ENCODE results near the gene DACH1. TPM values are rescaled to one million over a fixed set of nuclear protein-coding genes. Genes with fewer than 3 reads are reported as not detected.
A peak's percentile ranks its signal among the peaks of the same experiment; 100 is the strongest.

The DACH1 gene
- total RNA-seq, 1 donor from 2014 or later = 1.6 TPM

- Histone ChIP-seq H2AFZ (ENCODE audit: low read depth, low read length) (no peak overlapping the region), H4K20me1 (ENCODE audit: insufficient read depth, low read length) (no peaks in the 10 kb centered on the region), H3K9me3 (ENCODE audit: insufficient read depth, low read depth, low read length) (no peaks in the 10 kb centered on the region), H3K36me3 (ENCODE audit: insufficient read depth, low read length) (no peaks in the 10 kb centered on the region), H3K4me2 (ENCODE audit: low read length) (no peak overlapping the region), H3K27ac (ENCODE audit: low read depth, low read length) (no peak overlapping the region), H3K27me3 (ENCODE audit: insufficient read depth, low read length) (no peaks in the 10 kb centered on the region), H3K9ac (ENCODE audit: low read length) (no peak overlapping the region), H3K79me2 (ENCODE audit: insufficient read depth, low read length) (no peaks in the 10 kb centered on the region), H3K4me1 (ENCODE audit: insufficient read depth, low read length) (no peaks in the 10 kb centered on the region), H3K4me3 (ENCODE audit: insufficient read depth, low read depth, low read length) (no peak overlapping the region)
- no peak for DNase-seq (ENCODE audit: low read depth)
- Mint-ChIP-seq H3K9me3 (ENCODE audit: unreplicated experiment) (no peaks in the 10 kb centered on the region), H3K36me3 (ENCODE audit: low read depth, unreplicated experiment) (no peaks in the 10 kb centered on the region), H3K4me3 (ENCODE audit: unreplicated experiment) (no peak overlapping the region), H3K4me1 (ENCODE audit: low read depth, unreplicated experiment) (peaks cover 7% of the 10 kb centered on the region), H3K27ac (ENCODE audit: unreplicated experiment) (no peak overlapping the region), H3K27me3 (ENCODE audit: low read depth, unreplicated experiment) (no peaks in the 10 kb centered on the region)
- TF ChIP-seq EZH2 (IDR thresholded peaks at IDR 0.05; ENCODE audit: insufficient read depth, low read length) = no peak
- no peak for TF ChIP-seq CTCF (IDR thresholded peaks at IDR 0.05; ENCODE audit: insufficient read depth, low read depth, low read length)
- FAIRE-seq = no peak
Observed at GRCh38 chr13:71629167-71629566, 237.8 kb downstream of the DACH1 start.

DNA sequence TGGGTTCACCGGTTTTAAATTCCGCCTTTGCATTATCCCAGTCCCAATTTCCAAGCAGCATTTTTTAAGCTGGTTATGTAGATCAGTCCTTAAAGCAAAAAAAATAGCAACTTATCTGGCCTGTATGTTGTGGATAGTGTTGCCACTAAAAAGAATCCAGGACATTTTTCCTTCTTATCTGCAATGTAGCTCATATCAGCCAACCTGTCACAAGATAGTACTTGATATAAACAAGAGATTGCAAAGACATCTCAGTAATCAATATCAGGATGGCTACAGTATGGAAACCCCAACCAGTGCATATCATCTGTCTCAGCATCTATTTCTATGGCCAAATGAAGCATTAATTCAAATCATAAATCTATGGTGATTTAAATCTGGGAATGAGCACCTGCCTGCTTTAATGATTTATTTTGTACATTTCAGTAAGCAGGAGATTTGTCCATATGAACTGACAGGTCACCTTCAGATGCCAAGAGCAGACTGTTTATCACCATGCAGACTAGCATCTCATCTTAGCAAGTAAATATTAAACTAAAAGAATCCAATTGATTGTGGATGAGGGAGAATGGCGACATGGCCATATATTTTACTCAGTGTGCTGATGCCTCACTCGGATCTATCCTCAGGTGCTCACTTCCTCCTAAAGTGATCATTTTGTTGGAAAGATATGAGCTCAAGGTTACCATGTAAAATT lies 240.4 kb downstream of the DACH1 start:
- TF ChIP-seq EZH2 (IDR thresholded peaks at IDR 0.05; ENCODE audit: insufficient read depth, low read length) = no peak
- no peak for TF ChIP-seq CTCF (IDR thresholded peaks at IDR 0.05; ENCODE audit: insufficient read depth, low read depth, low read length)
- H2AFZ ChIP-seq (ENCODE audit: low read depth, low read length) = no peak overlapping the region
- H3K36me3 Mint-ChIP-seq (ENCODE audit: low read depth, unreplicated experiment) = no peaks in the 10 kb centered on the region
- H3K9ac ChIP-seq (ENCODE audit: low read length) = no peak overlapping the region
- FAIRE-seq (no peak), DNase-seq (ENCODE audit: low read depth) (no peak)
- no peaks in the 10 kb centered on the region for H3K4me1 ChIP-seq (ENCODE audit: insufficient read depth, low read length)
- no peak overlapping the region for H3K4me3 ChIP-seq (ENCODE audit: insufficient read depth, low read depth, low read length)
- no peaks in the 10 kb centered on the region for H3K36me3 ChIP-seq (ENCODE audit: insufficient read depth, low read length)
- peaks cover 7% of the 10 kb centered on the region for H3K4me1 Mint-ChIP-seq (ENCODE audit: low read depth, unreplicated experiment)
- no peaks in the 10 kb centered on the region for H3K27me3 ChIP-seq (ENCODE audit: insufficient read depth, low read length)
- H3K27ac Mint-ChIP-seq (ENCODE audit: unreplicated experiment) = no peak overlapping the region
- no peaks in the 10 kb centered on the region for H3K9me3 ChIP-seq (ENCODE audit: insufficient read depth, low read depth, low read length)
- H3K27ac ChIP-seq (ENCODE audit: low read depth, low read length) = no peak overlapping the region
- no peaks in the 10 kb centered on the region for H4K20me1 ChIP-seq (ENCODE audit: insufficient read depth, low read length)
- H3K9me3 Mint-ChIP-seq (ENCODE audit: unreplicated experiment) = no peaks in the 10 kb centered on the region
- H3K27me3 Mint-ChIP-seq (ENCODE audit: low read depth, unreplicated experiment) = no peaks in the 10 kb centered on the region
- H3K4me3 Mint-ChIP-seq (ENCODE audit: unreplicated experiment) = no peak overlapping the region
- no peaks in the 10 kb centered on the region for H3K79me2 ChIP-seq (ENCODE audit: insufficient read depth, low read length)
- H3K4me2 ChIP-seq (ENCODE audit: low read length) = no peak overlapping the region

- Histone ChIP-seq H3K27me3 (ENCODE audit: insufficient read depth, low read length) (no peaks in the 10 kb centered on the region), H3K4me2 (ENCODE audit: low read length) (peak overlapping the region; percentile 30), H3K4me3 (ENCODE audit: insufficient read depth, low read depth, low read length) (no peak overlapping the region), H3K27ac (ENCODE audit: low read depth, low read length) (no peak overlapping the region), H3K79me2 (ENCODE audit: insufficient read depth, low read length) (no peaks in the 10 kb centered on the region), H2AFZ (ENCODE audit: low read depth, low read length) (no peak overlapping the region), H3K4me1 (ENCODE audit: insufficient read depth, low read length) (no peaks in the 10 kb centered on the region), H4K20me1 (ENCODE audit: insufficient read depth, low read length) (no peaks in the 10 kb centered on the region), H3K36me3 (ENCODE audit: insufficient read depth, low read length) (no peaks in the 10 kb centered on the region), H3K9me3 (ENCODE audit: insufficient read depth, low read depth, low read length) (no peaks in the 10 kb centered on the region), H3K9ac (ENCODE audit: low read length) (no peak overlapping the region)
- peaks cover 7% of the 10 kb centered on the region for H3K4me1 Mint-ChIP-seq (ENCODE audit: low read depth, unreplicated experiment)
- FAIRE-seq (no peak), DNase-seq (ENCODE audit: low read depth) (peak; percentile 62)
- H3K4me3 Mint-ChIP-seq (ENCODE audit: unreplicated experiment) = no peak overlapping the region
- no peaks in the 10 kb centered on the region for H3K27me3 Mint-ChIP-seq (ENCODE audit: low read depth, unreplicated experiment)
- no peak overlapping the region for H3K27ac Mint-ChIP-seq (ENCODE audit: unreplicated experiment)
- no peaks in the 10 kb centered on the region for H3K9me3 Mint-ChIP-seq (ENCODE audit: unreplicated experiment)
- no peaks in the 10 kb centered on the region for H3K36me3 Mint-ChIP-seq (ENCODE audit: low read depth, unreplicated experiment)
- no peak for TF ChIP-seq CTCF (IDR thresholded peaks at IDR 0.05; ENCODE audit: insufficient read depth, low read depth, low read length)
- TF ChIP-seq EZH2 (IDR thresholded peaks at IDR 0.05; ENCODE audit: insufficient read depth, low read length) = no peak
Observed at GRCh38 chr13:71625694-71626093, 241.3 kb downstream of the DACH1 start.
